ES-I3 (cell line): ENCODE results near the gene GOLGA6D.
"Not testable (repeated sequence)": the region's sequence is repeated elsewhere in the genome, so short reads cannot be mapped to it uniquely, and the experiment has no call there.

Source experiments
- H3K36me3 ChIP-seq: 2 replicates; pipeline ENCODE4 v1.6.1; 2013; ENCODE audit warnings: mild to moderate bottlenecking, low read length, control low read depth, moderate library complexity; ENCODE audit not compliant: insufficient read depth
- H3K4me1 ChIP-seq: 2 replicates; pipeline ENCODE4 v1.6.1; 2013; ENCODE audit warnings: mild to moderate bottlenecking, control low read depth, low read length; ENCODE audit not compliant: insufficient read depth
- H3K9ac ChIP-seq: 2 replicates; pipeline ENCODE4 v1.6.1; 2013; ENCODE audit warnings: low read depth, mild to moderate bottlenecking, low read length, moderate library complexity
- H3K9me3 ChIP-seq: 2 replicates; pipeline ENCODE4 v1.6.1; 2013; ENCODE audit warnings: mild to moderate bottlenecking, low read length, moderate library complexity; ENCODE audit not compliant: control insufficient read depth, insufficient read depth

Gene GOLGA6D

GRCh38 chr15:75282572-75282971 lies at the start of gene GOLGA6D:
Gene GOLGA6D, plus strand, starts transcription at chr15:75282835. Its CDS starts 41 bp downstream, at chr15:75282876.
- H3K9ac ChIP-seq, H3K9me3 ChIP-seq, H3K4me1 ChIP-seq, H3K36me3 ChIP-seq: not testable (repeated sequence)

GRCh38 chr15:75233504-75234190 lies 49.0 kb upstream of the GOLGA6D start:
- H3K36me3 ChIP-seq, result no peaks in the 10 kb centered on the region
- no peak overlapping the region for H3K9ac ChIP-seq
- H3K4me1 ChIP-seq, result peaks cover 16% of the 10 kb centered on the region
- H3K9me3 ChIP-seq, result no peaks in the 10 kb centered on the region

- Histone ChIP-seq H3K9me3 (no peaks in the 10 kb centered on the region), H3K36me3 (no peaks in the 10 kb centered on the region), H3K4me1 (peaks cover 16% of the 10 kb centered on the region), H3K9ac (no peak overlapping the region)
Measured at GRCh38 chr15:75234191-75234810, 48.3 kb upstream of the GOLGA6D start.

- Histone ChIP-seq H3K36me3 (no peaks in the 10 kb centered on the region), H3K4me1 (peaks cover 9% of the 10 kb centered on the region)
Measured at GRCh38 chr15:75235051-75235673, 47.5 kb upstream of the GOLGA6D start.

GRCh38 chr15:75235760-75236729 lies 46.6 kb upstream of the GOLGA6D start:
- Histone ChIP-seq H3K9me3 (no peaks in the 10 kb centered on the region), H3K36me3 (no peaks in the 10 kb centered on the region), H3K9ac (no peak overlapping the region), H3K4me1 (peaks cover 4% of the 10 kb centered on the region; the same call in 1 of the 2 replicates)

More at GRCh38 chr15:75235051-75235673, 47.5 kb upstream of the GOLGA6D start:
- no peak overlapping the region for H3K9ac ChIP-seq
- no peaks in the 10 kb centered on the region for H3K9me3 ChIP-seq

- Histone ChIP-seq H3K9ac (no peak overlapping the region), H3K9me3 (no peaks in the 10 kb centered on the region), H3K4me1 (peaks cover 4% of the 10 kb centered on the region; the same call in 1 of the 2 replicates), H3K36me3 (no peaks in the 10 kb centered on the region)
Measured at GRCh38 chr15:75237316-75237982, 45.2 kb upstream of the GOLGA6D start.

GRCh38 chr15:75238150-75238549 lies 44.5 kb upstream of the GOLGA6D start:
- Histone ChIP-seq H3K36me3 (no peaks in the 10 kb centered on the region), H3K4me1 (peaks cover 4% of the 10 kb centered on the region; the same call in 1 of the 2 replicates), H3K9ac (no peak overlapping the region), H3K9me3 (no peaks in the 10 kb centered on the region)

GRCh38 chr15:75245741-75246140 lies 36.9 kb upstream of the GOLGA6D start:
- not testable (repeated sequence) for H3K4me1 ChIP-seq, H3K36me3 ChIP-seq, H3K9ac ChIP-seq, H3K9me3 ChIP-seq

- H3K9me3 ChIP-seq, H3K36me3 ChIP-seq, H3K9ac ChIP-seq: not testable (repeated sequence)
- peaks cover 16% of the 10 kb centered on the region; the same call in 1 of the 2 replicates for H3K4me1 ChIP-seq
Measured at GRCh38 chr15:75248991-75249390, 33.6 kb upstream of the GOLGA6D start.

GRCh38 chr15:75249726-75250125 lies 32.9 kb upstream of the GOLGA6D start:
- Histone ChIP-seq H3K4me1 (peaks cover 16% of the 10 kb centered on the region; the same call in 1 of the 2 replicates), H3K36me3 (no peaks in the 10 kb centered on the region), H3K9me3 (no peaks in the 10 kb centered on the region), H3K9ac (no peak overlapping the region)

- H3K4me1 ChIP-seq, result peaks cover 16% of the 10 kb centered on the region; the same call in 1 of the 2 replicates
- H3K9me3 ChIP-seq, H3K9ac ChIP-seq, H3K36me3 ChIP-seq: not testable (repeated sequence)
Measured at GRCh38 chr15:75251343-75251742, 31.3 kb upstream of the GOLGA6D start.

GRCh38 chr15:75252285-75252684 lies 30.4 kb upstream of the GOLGA6D start:
- not testable (repeated sequence) for H3K9ac ChIP-seq, H3K36me3 ChIP-seq, H3K9me3 ChIP-seq
- H3K4me1 ChIP-seq, result peaks cover 16% of the 10 kb centered on the region; the same call in 1 of the 2 replicates

- H3K4me1 ChIP-seq, H3K9ac ChIP-seq, H3K36me3 ChIP-seq, H3K9me3 ChIP-seq: not testable (repeated sequence)
Measured at GRCh38 chr15:75258034-75258433, 24.6 kb upstream of the GOLGA6D start, which contains the start of gene GOLGA6C. Gene GOLGA6C, plus strand, starts transcription at chr15:75258334. Its CDS starts 265 bp downstream, at chr15:75258599.
